Endodermal cell (in vitro differentiated cells): ENCODE results near the gene C3orf20. TPM values are rescaled to one million over a fixed set of nuclear protein-coding genes. Genes with fewer than 3 reads are reported as not detected.

Experiments
- DNase-seq: peaks from one replicate; pipeline ENCODE4 v3.0.0-alpha.2; 2017
- H3K27ac ChIP-seq: 2 replicates; pipeline ENCODE4 v1.5.1; 2013; ENCODE audit warnings: mild to moderate bottlenecking, low read depth, low read length, moderate library complexity
- H3K27me3 ChIP-seq: 2 replicates; pipeline ENCODE4 v1.6.1; 2013; ENCODE audit warnings: mild to moderate bottlenecking, low read length, moderate library complexity; ENCODE audit not compliant: insufficient read depth, control insufficient read depth, poor library complexity, severe bottlenecking
- H3K36me3 ChIP-seq: 2 replicates; pipeline ENCODE4 v1.7.0; 2013; ENCODE audit warnings: mild to moderate bottlenecking, low read length, moderate library complexity; ENCODE audit not compliant: control insufficient read depth, insufficient read depth
- H3K4me1 ChIP-seq: one replicate; pipeline ENCODE4 v1.7.0; 2013; ENCODE audit warnings: low read length; ENCODE audit not compliant: control insufficient read depth, insufficient read depth
- H3K4me3 ChIP-seq: 2 replicates; pipeline ENCODE4 v1.5.1; 2013; ENCODE audit warnings: mild to moderate bottlenecking, low read length, moderate library complexity
- H3K9ac ChIP-seq: 2 replicates; pipeline ENCODE4 v1.6.1; 2013; ENCODE audit warnings: mild to moderate bottlenecking, low read length, moderate library complexity; ENCODE audit not compliant: poor library complexity, severe bottlenecking; ENCODE audit errors: extremely low read depth
- H3K9me3 ChIP-seq: 2 replicates; pipeline ENCODE4 v1.6.1; 2013; ENCODE audit warnings: mild to moderate bottlenecking, low read length, moderate library complexity; ENCODE audit not compliant: control insufficient read depth
- H3K27ac Mint-ChIP-seq: 2 replicates; pipeline ENCODE4 v1.8.0; 2020; ENCODE audit warnings: mixed read lengths
- H3K27me3 Mint-ChIP-seq: 2 replicates; pipeline ENCODE4 v1.8.0; 2021; ENCODE audit warnings: mild to moderate bottlenecking, mixed read lengths; ENCODE audit not compliant: insufficient read depth
- H3K36me3 Mint-ChIP-seq: 2 replicates; pipeline ENCODE4 v1.8.0; 2020; ENCODE audit warnings: low read depth, mixed read lengths
- H3K4me1 Mint-ChIP-seq: 2 replicates; pipeline ENCODE4 v1.8.0; 2020; ENCODE audit warnings: mixed read lengths
- H3K4me3 Mint-ChIP-seq: 2 replicates; pipeline ENCODE4 v1.8.0; 2020; ENCODE audit warnings: mild to moderate bottlenecking, moderate library complexity, mixed read lengths
- H3K9me3 Mint-ChIP-seq: 2 replicates; pipeline ENCODE4 v1.8.0; 2020; ENCODE audit warnings: mild to moderate bottlenecking, mixed read lengths
- CTCF ChIP-seq: fragments of 200-600 bp; sonication (generic); conservative IDR thresholded peaks from 2 replicates; pipeline ENCODE4 v1.5.0; 2021; ENCODE audit warnings: antibody characterized with exemption, mild to moderate bottlenecking
- WGBS, 2 experiments: methylation state at CpG; one replicate each; pipeline versions ENCODE4 v1.1.5 to v1.1.7; 2013; ENCODE audit warnings: missing lambda C conversion rate in 2 of 2, mixed read lengths in 1 of 2; ENCODE audit not compliant: insufficient coverage in 1 of 2, insufficient read length in 1 of 2; 5-methylcytosine and 5-hydroxymethylcytosine counted together
- total RNA-seq, 2 donors: library from RNA; stranded (reverse); fragmentation: NEBNext Ultra II Directional in 1 of 2; extraction: Animal tissue kit (Norgen Biotek cat#: 25700) in 1 of 2; gene quantifications; 2 replicates in 1 of 2; 3 replicates in 1 of 2; pipeline ENCODE4 v1.2.1, GENCODE V29; 2021

C3orf20 gene
- total RNA-seq, 2 donors from 2014 or later = not detected

DNA sequence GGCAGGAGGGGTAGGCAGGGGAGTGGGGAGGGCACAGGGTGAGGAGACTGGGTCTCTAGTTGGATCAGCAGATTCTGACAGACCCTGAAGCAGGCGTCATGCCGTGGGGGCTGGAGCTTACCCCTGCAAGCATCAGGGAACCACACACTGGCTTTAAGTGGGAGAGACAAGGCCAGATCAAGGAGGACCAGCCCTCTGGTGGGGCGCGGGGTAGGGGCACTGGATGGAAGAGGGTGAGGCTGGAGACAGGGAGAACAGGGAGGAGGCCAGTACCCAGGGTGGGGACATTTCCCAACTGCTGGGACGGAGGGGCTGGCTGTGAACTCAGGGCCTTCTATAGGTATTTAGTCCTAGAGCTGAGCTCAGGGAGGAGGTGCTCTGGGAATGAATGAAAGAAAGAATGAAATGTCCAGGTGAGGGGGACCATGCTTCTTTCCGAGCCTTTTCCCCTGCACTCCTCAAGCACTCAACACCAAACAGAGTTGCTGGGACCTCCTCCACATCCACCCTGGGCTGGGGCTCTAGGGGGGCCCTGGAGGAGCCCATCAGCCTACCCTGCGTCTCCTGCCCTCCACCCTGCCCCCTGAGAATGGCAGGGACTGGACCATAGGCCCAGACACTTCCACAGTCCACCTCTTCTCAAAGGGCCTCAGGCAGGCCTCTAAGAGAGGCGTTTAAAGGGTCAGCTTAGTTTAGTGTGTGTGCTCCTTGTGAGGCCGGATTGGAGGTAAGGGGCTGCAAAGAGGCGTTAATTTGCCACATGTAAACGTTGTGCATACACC, 94.8 kb downstream of the C3orf20 start:
- Histone ChIP-seq H3K36me3 (no peaks in the 10 kb centered on the region), H3K27ac (no peak overlapping the region), H3K9ac (no peak overlapping the region), H3K9me3 (no peaks in the 10 kb centered on the region), H3K27me3 (no peaks in the 10 kb centered on the region), H3K4me3 (no peak overlapping the region), H3K4me1 (no peaks in the 10 kb centered on the region)
- WGBS, 2 experiments = 92 to 96% methylated on average over 7 to 11 of the region's 11 CpGs
- no peak for DNase-seq
- no peaks in the 10 kb centered on the region for H3K4me1 Mint-ChIP-seq
- no peaks in the 10 kb centered on the region for H3K36me3 Mint-ChIP-seq
- no peak for TF ChIP-seq CTCF
- no peaks in the 10 kb centered on the region for H3K9me3 Mint-ChIP-seq
- no peak overlapping the region for H3K27ac Mint-ChIP-seq
- H3K4me3 Mint-ChIP-seq = no peak overlapping the region
- H3K27me3 Mint-ChIP-seq = no peaks in the 10 kb centered on the region

DNA sequence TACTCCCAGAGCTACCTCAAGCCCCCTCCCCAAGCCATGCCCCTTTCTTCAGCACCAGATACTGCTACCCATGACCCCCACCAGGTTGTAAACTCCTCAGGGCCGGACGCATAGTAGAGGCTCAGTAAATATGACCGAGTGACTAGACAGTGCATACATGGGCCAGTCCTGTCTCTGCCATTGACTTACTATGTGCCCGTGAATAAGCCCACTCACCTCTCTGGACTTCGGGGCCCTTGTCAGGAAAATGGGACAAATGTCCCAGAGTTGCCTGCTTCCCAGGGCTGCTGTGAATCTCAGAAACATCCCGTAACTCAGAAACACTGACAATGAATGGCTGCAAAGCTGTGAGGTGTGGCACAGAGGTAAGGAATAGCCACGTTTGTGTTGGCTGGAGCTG, 95.7 kb downstream of the C3orf20 start:
- WGBS, 2 experiments = 92 to 100% methylated on average over 6 to 7 of the region's 7 CpGs
- H3K27ac Mint-ChIP-seq = no peak overlapping the region

More for the DNA sequence above, 95.7 kb downstream of the C3orf20 start:
- Mint-ChIP-seq H3K27me3 (no peaks in the 10 kb centered on the region), H3K4me3 (no peak overlapping the region), H3K36me3 (no peaks in the 10 kb centered on the region), H3K9me3 (no peaks in the 10 kb centered on the region), H3K4me1 (no peaks in the 10 kb centered on the region)
- no peak overlapping the region for H3K27ac ChIP-seq
- no peak for TF ChIP-seq CTCF
- no peak overlapping the region for H3K9ac ChIP-seq
- no peaks in the 10 kb centered on the region for H3K9me3 ChIP-seq
- H3K4me1 ChIP-seq = no peaks in the 10 kb centered on the region
- H3K4me3 ChIP-seq = no peak overlapping the region
- no peaks in the 10 kb centered on the region for H3K27me3 ChIP-seq
- DNase-seq = no peak
- H3K36me3 ChIP-seq = no peaks in the 10 kb centered on the region
